H1 (cell line): ENCODE results near the gene PCNX1. TPM values are rescaled to one million over a fixed set of nuclear protein-coding genes. Genes with fewer than 3 reads are reported as not detected.

Experiments
- CTCF ChIA-PET: fragments of 300-600 bp; sonication (Branson Sonifier 250); formaldehyde crosslinking; loops from one replicate; lab custom pipeline; 2021; ENCODE audit not compliant: partially characterized antibody; lab: Charles Lee
- POLR2A ChIA-PET: fragments of 300-600 bp; sonication (Branson Sonifier 250); formaldehyde crosslinking; loops from one replicate; lab custom pipeline; 2021; ENCODE audit warnings: inconsistent platforms; ENCODE audit not compliant: partially characterized antibody; lab: Charles Lee
- DNase-seq, 2 experiments: peaks; one replicate each; pipeline versions ENCODE4 v3.0.0 to v3.0.0-alpha.2; 2010 to 2022; ENCODE audit warnings: low spot score in 2 of 2, low read depth in 1 of 2, mixed read lengths in 1 of 2
- FAIRE-seq: peaks from 2 replicates; lab custom pipeline; 2011; peaks lifted over from hg19 to GRCh38; lab: Jason Lieb, UNC
- H2AFZ ChIP-seq: 2 replicates; pipeline ENCODE4 v1.8.1; 2012; ENCODE audit warnings: low read length, inconsistent platforms
- H2AK5ac ChIP-seq: 2 replicates; pipeline ENCODE4 v1.6.1; 2013; ENCODE audit warnings: low read depth, low read length
- H2BK120ac ChIP-seq: replicated peaks from 2 replicates; pipeline ENCODE3; 2013; ENCODE audit warnings: low read depth, low read length, inconsistent platforms
- H2BK12ac ChIP-seq: 2 replicates; pipeline ENCODE4 v1.6.1; 2013; ENCODE audit warnings: low read depth, low read length
- H2BK15ac ChIP-seq: 2 replicates; pipeline ENCODE4 v1.6.1; 2013; ENCODE audit warnings: low read length
- H2BK20ac ChIP-seq: 2 replicates; pipeline ENCODE4 v1.6.1; 2013; ENCODE audit warnings: low read length
- H2BK5ac ChIP-seq: 2 replicates; pipeline ENCODE4 v1.6.1; 2013; ENCODE audit warnings: low read depth, low read length
- H3K14ac ChIP-seq: 2 replicates; pipeline ENCODE4 v1.6.1; 2013; ENCODE audit warnings: inconsistent platforms; ENCODE audit not compliant: insufficient read length
- H3K18ac ChIP-seq: 2 replicates; pipeline ENCODE4 v1.6.1; 2013; ENCODE audit warnings: low read length; ENCODE audit errors: extremely low read depth
- H3K23ac ChIP-seq: 2 replicates; pipeline ENCODE4 v1.6.1; 2013; ENCODE audit warnings: inconsistent platforms; ENCODE audit not compliant: insufficient read length
- H3K23me2 ChIP-seq: 2 replicates; pipeline ENCODE4 v1.6.1; 2013; ENCODE audit warnings: low read depth, low read length
- H3K27ac ChIP-seq: 2 replicates; pipeline ENCODE4 v1.6.1; 2011; ENCODE audit warnings: low read depth, low read length, inconsistent platforms
- H3K27me3 ChIP-seq, 4 experiments: replicated peaks in 1 of 4; 1 replicate in 1 of 4; 2 replicates in 3 of 4; pipeline versions ENCODE4 v1.6.1 to v1.8.1; 2011 to 2013; ENCODE audit warnings: low read length in 3 of 4, mild to moderate bottlenecking in 3 of 4, inconsistent platforms in 2 of 4, mixed read lengths in 2 of 4, moderate library complexity in 1 of 4; ENCODE audit not compliant: control insufficient read depth in 3 of 4, insufficient read depth in 3 of 4; ENCODE audit errors: extremely low read depth in 1 of 4
- H3K36me3 ChIP-seq, 4 experiments: 2 replicates each; pipeline versions ENCODE4 v1.6.1 to v1.8.1; 2011 to 2013; ENCODE audit warnings: mild to moderate bottlenecking in 4 of 4, low read length in 3 of 4, moderate library complexity in 2 of 4, control low read depth in 1 of 4, inconsistent platforms in 1 of 4; ENCODE audit not compliant: insufficient read depth in 4 of 4, control insufficient read depth in 2 of 4
- H3K4ac ChIP-seq: replicated peaks from 2 replicates; pipeline ENCODE3; 2013; ENCODE audit warnings: low read length, low read depth, mixed read lengths, inconsistent platforms; ENCODE audit not compliant: insufficient read length
- H3K4me1 ChIP-seq, 4 experiments: replicated peaks in 1 of 4; 1 replicate in 1 of 4; 2 replicates in 3 of 4; pipeline versions ENCODE4 v1.6.1 to v1.8.1; 2011 to 2013; ENCODE audit warnings: low read length in 3 of 4, inconsistent platforms in 2 of 4, mixed read lengths in 1 of 4; ENCODE audit not compliant: insufficient read depth in 4 of 4, control insufficient read depth in 3 of 4
- H3K4me2 ChIP-seq, 2 experiments: 2 replicates each; pipeline versions ENCODE4 v1.6.1 to v1.8.1; 2011 to 2013; ENCODE audit warnings: low read depth in 2 of 2, low read length in 2 of 2, control low read depth in 1 of 2, inconsistent platforms in 1 of 2, mild to moderate bottlenecking in 1 of 2; ENCODE audit not compliant: insufficient read depth in 1 of 2
- H3K4me3 ChIP-seq, 4 experiments: fragments of 200-600, 300-600 bp in 1 of 4; sonication (generic), shearing (Covaris generic), sonication (Bioruptor Twin) in 1 of 4; 2 replicates each; pipeline versions ENCODE4 v1.5.1 to v1.8.1; 2011 to 2016; ENCODE audit warnings: low read length in 4 of 4, low read depth in 3 of 4, control low read depth in 2 of 4, inconsistent platforms in 2 of 4, mild to moderate bottlenecking in 2 of 4, mixed read lengths in 1 of 4, moderate library complexity in 1 of 4; ENCODE audit not compliant: insufficient read depth in 2 of 4; ENCODE audit errors: extremely low read depth in 1 of 4
- H3K56ac ChIP-seq: replicated peaks from 2 replicates; pipeline ENCODE3; 2013; ENCODE audit warnings: low read depth, mild to moderate bottlenecking, mixed read lengths, low read length, inconsistent platforms; ENCODE audit not compliant: insufficient read length
- H3K79me1 ChIP-seq: 2 replicates; pipeline ENCODE4 v1.6.1; 2013; ENCODE audit warnings: low read depth, low read length, control low read depth
- H3K79me2 ChIP-seq, 2 experiments: 2 replicates each; pipeline versions ENCODE4 v1.6.1 to v1.8.1; 2012 to 2013; ENCODE audit warnings: low read length in 2 of 2, mild to moderate bottlenecking in 2 of 2, inconsistent platforms in 1 of 2; ENCODE audit not compliant: insufficient read depth in 2 of 2, control insufficient read depth in 1 of 2
- H3K9ac ChIP-seq, 4 experiments: replicated peaks in 1 of 4; 1 replicate in 1 of 4; 2 replicates in 3 of 4; pipeline versions ENCODE4 v1.6.1 to v1.8.1; 2011 to 2013; ENCODE audit warnings: low read depth in 3 of 4, low read length in 3 of 4, control low read depth in 2 of 4, mild to moderate bottlenecking in 2 of 4, moderate library complexity in 2 of 4, inconsistent platforms in 1 of 4; ENCODE audit errors: extremely low read depth in 1 of 4
- H3K9me3 ChIP-seq, 2 experiments: 2 replicates each; pipeline versions ENCODE4 v1.6.1 to v1.8.1; 2012 to 2013; ENCODE audit warnings: mild to moderate bottlenecking in 2 of 2, moderate library complexity in 2 of 2, control low read depth in 1 of 2, inconsistent platforms in 1 of 2, low read depth in 1 of 2, low read length in 1 of 2, mixed read lengths in 1 of 2; ENCODE audit not compliant: insufficient read depth in 2 of 2
- H4K20me1 ChIP-seq, 2 experiments: replicated peaks in 1 of 2; 2 replicates each; pipeline versions ENCODE3 to v1.8.1; 2011 to 2013; ENCODE audit warnings: inconsistent platforms in 2 of 2, low read length in 2 of 2, mild to moderate bottlenecking in 1 of 2; ENCODE audit not compliant: insufficient read depth in 2 of 2, control insufficient read depth in 1 of 2
- H4K5ac ChIP-seq: 2 replicates; pipeline ENCODE4 v1.6.1; 2013; ENCODE audit warnings: low read length, low read depth, mixed read lengths, inconsistent platforms; ENCODE audit not compliant: insufficient read length
- H4K8ac ChIP-seq: 2 replicates; pipeline ENCODE4 v1.8.0; 2013; ENCODE audit warnings: mild to moderate bottlenecking, moderate library complexity, low read length, inconsistent platforms; ENCODE audit not compliant: insufficient read depth; ENCODE audit errors: extremely low read depth
- H4K91ac ChIP-seq: replicated peaks from 2 replicates; pipeline ENCODE3; 2013; ENCODE audit warnings: low read length, mixed read lengths, inconsistent platforms; ENCODE audit not compliant: insufficient read length
- BCL11A ChIP-seq, 2 experiments: IDR thresholded peaks; one replicate each; pipeline ENCODE4 v1.6.1; 2011; ENCODE audit warnings: low read depth in 2 of 2, low read length in 2 of 2, mild to moderate bottlenecking in 2 of 2
- BRCA1 ChIP-seq: IDR thresholded peaks from 2 replicates; pipeline ENCODE4 v1.6.1; 2012; ENCODE audit warnings: low read depth, low read length, improper control_type of control experiment
- CBX5 ChIP-seq: fragments of 300-800, 300-1000 bp; sonication (generic); IDR thresholded peaks from 2 replicates; pipeline ENCODE4 v1.7.1; 2016; ENCODE audit warnings: antibody characterized with exemption, low read length, low read depth
- CBX8 ChIP-seq: fragments of 300-800, 300-1000 bp; sonication (generic); IDR thresholded peaks from 2 replicates; pipeline ENCODE4 v1.7.1; 2016; ENCODE audit warnings: low read depth, low read length, borderline replicate concordance
- CHD1 ChIP-seq: IDR thresholded peaks from 2 replicates; pipeline ENCODE4 v1.6.1; 2012; ENCODE audit warnings: low read depth, low read length, improper control_type of control experiment
- CREB1 ChIP-seq: IDR thresholded peaks from 2 replicates; pipeline ENCODE4 v1.6.1; 2012; ENCODE audit warnings: inconsistent platforms
- EGR1 ChIP-seq: IDR thresholded peaks from 2 replicates; pipeline ENCODE4 v1.6.1; 2011; ENCODE audit warnings: low read depth, low read length, borderline replicate concordance
- HDAC6 ChIP-seq: IDR thresholded peaks from one replicate; pipeline ENCODE4 v1.7.1; 2012; ENCODE audit warnings: low read depth, mild to moderate bottlenecking, inconsistent platforms, low read length, moderate library complexity
- KDM5A ChIP-seq: fragments of 200-600 bp; IDR thresholded peaks from 2 replicates; pipeline ENCODE4 v1.7.1; 2012; ENCODE audit warnings: mild to moderate bottlenecking, low read length, inconsistent platforms, mixed read lengths
- POU5F1 ChIP-seq: IDR thresholded peaks from 2 replicates; pipeline ENCODE4 v1.6.1; 2011; ENCODE audit warnings: low read depth, mild to moderate bottlenecking, low read length, moderate library complexity
- SAP30 ChIP-seq: fragments of 300-600 bp; sonication (generic); IDR thresholded peaks from 2 replicates; pipeline ENCODE4 v1.7.1; 2012; ENCODE audit warnings: low read length, moderate library complexity, mild to moderate bottlenecking, inconsistent platforms; ENCODE audit not compliant: insufficient read depth, insufficient replicate concordance
- SIRT6 ChIP-seq: IDR thresholded peaks from one replicate; pipeline ENCODE4 v1.7.1; 2012; ENCODE audit warnings: low read length, inconsistent platforms
- ZNF274 ChIP-seq: IDR thresholded peaks from 2 replicates; pipeline ENCODE4 v1.7.0; 2012; ENCODE audit warnings: low read length, borderline replicate concordance; ENCODE audit errors: extremely low read depth
- WGBS, 2 experiments: shearing (Covaris generic) in 1 of 2; methylation state at CpG; one replicate each; pipeline versions ENCODE4 v1.1.6 to v1.1.7; 2013 to 2015; ENCODE audit warnings: low lambda C conversion rate in 2 of 2, mixed read lengths in 2 of 2, inconsistent platforms in 1 of 2, low coverage in 1 of 2, missing lambda C conversion rate in 1 of 2; ENCODE audit not compliant: insufficient replicate concordance in 2 of 2, insufficient coverage in 1 of 2, insufficient read length in 1 of 2; ENCODE audit errors: extremely low coverage in 1 of 2, missing lambda C conversion rate in 1 of 2; 5-methylcytosine and 5-hydroxymethylcytosine counted together
- polyA plus RNA-seq, 7 experiments: library from polyadenylated mRNA; depleted of rRNA in 3 of 7; stranded (reverse) in 5 of 7; unstranded in 2 of 7; fragments of >200 nt in 5 of 7; fragments of 200-250 nt in 2 of 7; gene quantifications; 1 replicate in 5 of 7; 2 replicates in 1 of 7; 4 replicates in 1 of 7; pipeline versions ENCODE4 v1.2.1 to v1.2.3, GENCODE V29; 2011 to 2013; ENCODE audit warnings: missing spikeins in 2 of 7, mixed read lengths in 2 of 7
- total RNA-seq: library from RNA; stranded (reverse); fragmentation: NEBNext Ultra II Directional; extraction: Animal tissue kit (Norgen Biotek cat#: 25700); gene quantifications from 2 replicates; pipeline ENCODE4 v1.2.1, GENCODE V29; 2021
- TF ChIP-seq, protein P1 (sequence below): IDR thresholded peaks from 2 replicates; pipeline ENCODE4 v1.6.1; 2011; ENCODE audit warnings: low read length, improper control_type of control experiment

The PCNX1 gene
- total and polyA plus RNA-seq, 2 of the 8 experiments (the other 6 are each of a cell fraction or from before 2014, with no cell fraction given): 37.7 to 53.2 TPM

GRCh38 chr14:71071042-71071441 is 163.8 kb downstream of the PCNX1 start:
- TF ChIP-seq CBX5 (no peak), KDM5A (no peak), CBX8 (no peak), BRCA1 (no peak), SIRT6 (no peak), BCL11A (IDR thresholded peaks at IDR 0.05; ENCODE audit: low read depth in 2 of 2, low read length in 2 of 2) (no peak), CHD1 (no peak), SAP30 (no peak), ZNF274 (no peak), HDAC6 (no peak), POU5F1 (no peak), CREB1 (no peak), EGR1 (no peak)
- TF ChIP-seq, protein P1, sequence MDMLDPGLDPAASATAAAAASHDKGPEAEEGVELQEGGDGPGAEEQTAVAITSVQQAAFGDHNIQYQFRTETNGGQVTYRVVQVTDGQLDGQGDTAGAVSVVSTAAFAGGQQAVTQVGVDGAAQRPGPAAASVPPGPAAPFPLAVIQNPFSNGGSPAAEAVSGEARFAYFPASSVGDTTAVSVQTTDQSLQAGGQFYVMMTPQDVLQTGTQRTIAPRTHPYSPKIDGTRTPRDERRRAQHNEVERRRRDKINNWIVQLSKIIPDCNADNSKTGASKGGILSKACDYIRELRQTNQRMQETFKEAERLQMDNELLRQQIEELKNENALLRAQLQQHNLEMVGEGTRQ: no peak
- H2AFZ ChIP-seq: no peak overlapping the region
- H2AK5ac ChIP-seq: no peak overlapping the region
- FAIRE-seq (no peak), DNase-seq (no peak)
- no peak overlapping the region for H3K14ac ChIP-seq
- H3K4me1 ChIP-seq: no peaks in the 10 kb centered on the region
- no peak overlapping the region for H3K27ac ChIP-seq
- H3K4me3 ChIP-seq: no peak overlapping the region
- H3K23me2 ChIP-seq: no peaks in the 10 kb centered on the region
- H2BK12ac ChIP-seq: no peak overlapping the region
- no peak overlapping the region for H3K18ac ChIP-seq
- no peak overlapping the region for H3K9ac ChIP-seq
- H3K27me3 ChIP-seq: no peaks in the 10 kb centered on the region
- H4K20me1 ChIP-seq: peaks cover 0 to 3% of the 10 kb centered on the region in 2 experiments
- no peak overlapping the region for H3K23ac ChIP-seq
- no peak overlapping the region for H2BK5ac ChIP-seq
- H2BK20ac ChIP-seq: no peak overlapping the region
- H3K79me2 ChIP-seq: no peaks in the 10 kb centered on the region
- H3K4me2 ChIP-seq: no peak overlapping the region
- H3K79me1 ChIP-seq: no peaks in the 10 kb centered on the region
- POLR2A ChIA-PET: no interaction called here
- H2BK120ac ChIP-seq: no peak overlapping the region
- WGBS, 2 experiments: 72% methylated on average over 1 of the region's 1 CpG; no CpG with 5 or more reads in 1 of the 2 experiments
- H4K5ac ChIP-seq: no peak overlapping the region
- H3K56ac ChIP-seq: no peak overlapping the region
- no peak overlapping the region for H4K8ac ChIP-seq
- no peak overlapping the region for H2BK15ac ChIP-seq
- H3K36me3 ChIP-seq: peaks cover 0 to 30% (median 13%) of the 10 kb centered on the region in 4 experiments
- H4K91ac ChIP-seq: no peak overlapping the region
- CTCF ChIA-PET: interaction anchor here (1.1 kb wide), 1 partner anchor 57 kb away, joined by 3 read pairs; no protein-coding TSS in a partner anchor
- no peak overlapping the region for H3K4ac ChIP-seq
- no peaks in the 10 kb centered on the region for H3K9me3 ChIP-seq
